ENCODE measurements around the gene ACOT8. TPM values are rescaled to one million over a fixed set of nuclear protein-coding genes. Genes with fewer than 3 reads are reported as not detected.
A peak's percentile ranks its signal among the peaks of the same experiment; 100 is the strongest.
"Not testable (repeated sequence)": the region's sequence is repeated elsewhere in the genome, so short reads cannot be mapped to it uniquely, and the experiment has no call there.

Gene ACOT8
- polyA plus RNA-seq, 3 donors: 27.0 to 29.8 (median 28.1) TPM

GRCh38 chr20:45833883-45834796 is 23.1 kb downstream of the ACOT8 start:
- DNase-seq: peak; percentile 75

- DNase-seq: peak; percentile 80
These were observed 23.9 kb downstream of the ACOT8 start, which contains the start of gene SNX21 for GRCh38 chr20:45833030-45833882. TSS of gene SNX21 (plus strand) at chr20:45833799. CDS start at chr20:45833920, 121 bp downstream.

DNA sequence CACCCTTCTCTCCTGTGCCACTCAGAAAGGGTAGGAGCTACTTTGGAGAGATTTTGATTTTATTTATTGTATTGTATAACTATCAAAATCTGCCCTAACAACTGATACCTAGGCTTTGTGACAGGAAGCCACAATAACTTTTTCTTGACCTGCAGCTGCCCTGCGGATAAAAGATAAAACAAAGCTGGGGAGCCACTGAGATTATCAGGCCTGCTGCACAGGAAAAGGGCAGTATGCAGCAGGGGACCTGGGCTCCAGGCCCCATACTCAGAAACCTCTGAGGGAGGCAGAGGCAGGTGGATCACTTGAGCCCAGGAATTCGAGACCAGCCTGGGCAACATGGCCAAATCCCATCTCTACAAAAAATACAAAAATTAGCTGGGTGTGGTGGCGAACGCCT is 24.6 kb downstream of the ACOT8 start:
- no peak for DNase-seq

- DNase-seq: not testable (repeated sequence)
These were observed 27.5 kb downstream of the ACOT8 start for GRCh38 chr20:45829673-45830106.

- no peak for DNase-seq
These were observed 28.6 kb downstream of the ACOT8 start for GRCh38 chr20:45828589-45828988.

DNA sequence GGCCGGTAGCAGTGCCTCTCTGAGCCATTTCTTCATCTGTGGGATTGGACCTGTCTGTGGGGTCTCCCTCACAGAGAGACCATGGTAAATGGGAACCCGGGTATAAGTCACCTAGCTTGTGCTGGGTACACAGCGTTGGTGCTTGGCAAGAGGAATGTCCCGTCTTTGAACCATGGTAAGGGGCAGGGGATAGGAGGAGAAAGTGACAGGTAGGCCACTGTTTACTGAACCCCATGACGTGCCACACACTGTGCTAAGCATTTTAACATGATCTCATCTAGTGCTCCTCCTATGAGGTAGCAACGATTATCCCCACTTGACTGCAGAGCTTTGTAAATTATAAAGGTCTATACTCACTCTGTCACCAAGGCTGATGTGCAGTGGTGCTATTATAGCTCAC is 29.5 kb downstream of the ACOT8 start:
- no peak for DNase-seq

- DNase-seq: no peak
These were observed 30.1 kb downstream of the ACOT8 start, which contains the start of gene TNNC2 for GRCh38 chr20:45827030-45827652. TSS of gene TNNC2 (minus strand) at chr20:45827312. CDS start at chr20:45827248, 64 bp downstream.

- DNase-seq: no peak
These were observed 30.7 kb downstream of the ACOT8 start for GRCh38 chr20:45826381-45827019.

DNA sequence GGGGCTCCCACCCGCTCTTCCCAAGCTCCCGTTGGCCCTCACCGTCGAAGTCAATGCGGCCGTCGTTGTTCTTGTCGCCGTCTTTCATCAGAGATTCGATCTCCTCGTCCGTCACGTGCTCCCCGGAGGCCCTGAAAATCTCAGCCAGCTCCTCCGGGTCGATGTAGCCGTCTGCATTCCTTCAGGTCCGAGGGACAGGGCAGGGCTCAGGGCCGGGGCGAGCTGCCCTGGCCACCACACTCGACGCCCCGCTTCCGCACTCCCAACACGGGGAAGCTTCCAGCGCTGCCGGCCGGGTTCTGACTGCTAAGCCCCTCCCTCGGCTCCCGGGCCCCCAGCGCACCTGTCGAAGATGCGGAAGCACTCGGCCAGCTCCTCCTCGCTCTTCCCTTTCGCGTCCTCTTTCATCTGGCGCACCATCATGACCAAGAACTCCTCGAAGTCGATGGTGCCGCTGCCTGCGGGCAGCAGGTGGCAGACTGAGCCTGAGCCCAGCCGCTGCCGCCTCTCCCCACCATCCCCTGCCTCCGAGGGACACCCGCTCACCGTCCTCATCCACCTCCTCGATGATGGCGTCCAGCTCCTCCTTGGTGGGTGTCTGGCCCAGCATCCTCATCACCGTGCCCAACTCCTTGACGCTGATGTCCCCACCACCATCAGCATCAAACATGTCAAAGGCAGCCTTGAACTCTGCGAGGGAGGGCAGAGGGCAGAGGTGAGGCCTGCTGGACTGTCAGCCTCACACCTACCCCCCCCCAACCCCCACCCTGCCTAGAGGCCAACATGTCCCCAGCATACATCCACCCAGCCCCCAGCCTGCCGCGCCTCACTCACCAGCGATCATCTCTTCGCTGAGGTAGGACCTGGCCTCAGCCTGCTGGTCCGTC is 33.0 kb downstream of the ACOT8 start:
- no peak for DNase-seq

- no peak for DNase-seq
These were observed 34.3 kb downstream of the ACOT8 start for GRCh38 chr20:45822857-45823256.

- DNase-seq: no peak
These were observed 35.2 kb downstream of the ACOT8 start for GRCh38 chr20:45821947-45822346.

DNA sequence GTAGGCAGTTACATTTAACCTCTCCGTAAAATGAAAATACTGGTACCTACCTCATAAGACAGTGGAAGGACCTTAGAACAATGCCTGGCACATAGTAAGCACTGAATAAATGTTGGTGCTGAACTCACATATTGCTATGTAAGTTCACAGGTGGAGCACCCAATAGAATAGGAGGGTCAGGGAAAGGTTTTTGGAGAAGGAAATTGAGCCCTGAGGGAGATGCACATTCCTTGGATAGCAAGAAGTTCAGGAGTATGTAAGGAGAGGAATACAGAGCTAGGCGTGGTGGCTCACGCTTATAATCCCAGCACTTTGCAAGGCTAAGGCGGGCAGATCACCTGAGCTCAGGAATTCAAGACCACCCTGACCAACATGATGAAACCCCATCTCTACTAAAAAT is 37.7 kb downstream of the ACOT8 start:
- no peak for DNase-seq

- no peak for DNase-seq
These were observed 39.0 kb downstream of the ACOT8 start for GRCh38 chr20:45818239-45818638.

DNA sequence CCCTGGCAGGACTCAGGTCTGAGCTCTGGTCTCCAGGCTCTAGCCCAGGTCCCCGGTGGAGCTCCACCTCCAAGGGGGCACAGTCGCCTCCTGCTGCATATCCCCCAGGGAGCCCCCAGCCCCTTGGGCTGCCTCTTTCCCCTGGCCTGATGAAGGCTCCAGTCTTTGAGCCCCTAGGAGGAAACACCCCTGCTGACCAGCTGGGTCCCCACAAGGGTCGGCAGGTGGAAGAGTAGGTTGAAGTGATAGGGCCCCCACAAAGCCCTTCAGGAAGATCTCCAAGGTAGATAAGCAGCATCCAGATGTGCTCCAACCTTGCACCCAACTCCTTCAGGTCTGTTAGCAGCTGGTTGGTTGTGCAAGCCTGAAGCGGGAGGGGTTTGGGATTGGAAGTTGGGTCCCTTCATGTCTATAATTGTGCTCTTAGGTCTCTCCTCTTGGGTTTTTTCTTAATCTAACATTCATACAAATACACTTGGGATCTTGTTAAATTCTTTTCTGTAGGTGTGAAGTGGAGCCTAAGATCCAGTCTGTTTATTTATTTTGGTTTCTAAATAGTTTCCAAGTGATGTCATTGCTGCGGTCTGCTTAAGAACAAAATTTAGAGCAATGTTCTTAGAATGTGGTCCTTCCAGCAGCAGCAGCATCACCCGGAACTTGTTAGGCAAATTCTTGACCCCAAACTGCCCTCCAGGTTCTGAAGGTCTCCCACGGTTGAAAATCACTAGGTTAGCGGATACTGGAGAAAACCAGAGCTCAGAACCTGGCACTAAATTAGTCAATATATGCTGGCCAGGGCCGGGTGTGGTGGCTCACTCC is 39.6 kb downstream of the ACOT8 start:
- DNase-seq: no peak

- no peak for DNase-seq
These were observed 40.2 kb downstream of the ACOT8 start for GRCh38 chr20:45816951-45817350.

GRCh38 chr20:45814314-45814713 is 42.9 kb downstream of the ACOT8 start:
- DNase-seq: no peak

DNA sequence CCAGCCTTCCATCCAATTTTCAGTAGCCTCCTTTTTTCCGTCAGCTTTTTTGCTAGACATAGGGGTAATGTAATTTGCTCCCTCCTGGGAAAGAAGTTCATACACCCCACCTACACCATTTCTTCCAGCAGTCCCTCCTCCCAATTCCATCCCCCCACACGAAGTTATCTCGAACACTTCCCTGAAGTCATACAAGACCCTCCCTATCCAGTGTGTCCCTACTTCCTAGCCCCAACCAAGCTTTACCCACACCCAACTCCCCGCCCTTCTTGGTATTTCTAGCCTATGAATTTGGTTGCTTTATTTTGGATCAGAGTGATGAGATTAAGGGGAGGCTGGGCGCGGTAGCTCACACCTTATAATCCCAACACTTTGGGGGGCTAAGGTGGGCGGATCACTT is 43.7 kb downstream of the ACOT8 start:
- no peak for DNase-seq

DNA sequence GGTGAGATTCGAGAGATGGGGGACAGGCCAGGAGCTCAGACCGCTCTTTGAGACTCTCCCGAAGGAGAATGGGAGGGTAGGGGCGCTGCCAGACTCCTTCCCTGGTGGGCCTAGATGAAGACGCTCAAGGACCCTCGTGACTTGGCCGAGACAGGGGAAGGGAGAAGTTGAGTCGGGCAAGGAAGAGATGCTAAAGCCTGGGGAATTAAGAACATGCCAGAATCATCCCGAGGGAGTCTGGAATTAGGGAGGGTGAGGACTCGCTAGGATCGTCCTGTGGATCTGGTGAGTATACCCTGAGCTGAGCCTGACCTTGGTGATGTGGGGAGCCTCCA is 44.2 kb downstream of the ACOT8 start:
- DNase-seq: no peak

DNA sequence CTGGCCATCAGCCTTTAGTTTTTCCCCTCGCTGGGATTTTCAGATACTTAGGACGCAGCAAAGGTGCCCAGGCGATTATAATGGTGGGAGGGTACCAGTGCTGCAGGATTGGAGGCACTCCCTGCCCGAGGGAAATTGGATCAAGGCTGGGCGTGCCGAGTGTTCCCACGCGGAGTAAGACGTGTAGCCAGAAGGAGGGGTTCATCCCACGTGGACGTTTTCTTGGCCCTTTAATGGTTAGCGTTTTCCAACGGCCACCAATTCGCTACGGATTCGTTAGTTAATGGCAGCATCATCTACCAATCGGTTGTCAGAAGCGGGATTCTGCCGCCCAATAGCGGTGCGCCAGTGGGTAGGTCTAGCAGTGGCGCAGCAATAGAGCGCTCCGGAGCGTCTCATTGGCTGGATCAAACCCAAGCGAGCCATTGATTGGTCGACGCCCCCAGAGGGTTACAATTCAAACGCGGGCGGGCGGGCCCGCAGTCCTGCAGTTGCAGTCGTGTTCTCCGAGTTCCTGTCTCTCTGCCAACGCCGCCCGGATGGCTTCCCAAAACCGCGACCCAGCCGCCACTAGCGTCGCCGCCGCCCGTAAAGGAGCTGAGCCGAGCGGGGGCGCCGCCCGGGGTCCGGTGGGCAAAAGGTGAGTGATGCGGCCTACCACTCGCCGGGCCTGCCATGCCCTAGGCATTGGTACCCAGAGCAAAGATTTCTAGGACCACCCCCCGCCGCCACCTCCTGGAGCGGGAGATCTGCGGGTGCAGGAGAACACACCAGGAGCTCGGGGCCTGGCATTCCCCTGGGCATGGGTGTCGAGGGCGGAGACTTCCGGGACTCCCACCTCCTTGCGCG is 44.8 kb downstream of the ACOT8 start, which contains the start of gene UBE2C:
TSS of gene UBE2C (plus strand) at position 488 of the 849 bp plus-strand sequence. CDS start at position 540, 52 bp downstream.
- DNase-seq: peak; percentile 99
